ENCODE data around the gene PPP1R37.

The PPP1R37 gene

DNA sequence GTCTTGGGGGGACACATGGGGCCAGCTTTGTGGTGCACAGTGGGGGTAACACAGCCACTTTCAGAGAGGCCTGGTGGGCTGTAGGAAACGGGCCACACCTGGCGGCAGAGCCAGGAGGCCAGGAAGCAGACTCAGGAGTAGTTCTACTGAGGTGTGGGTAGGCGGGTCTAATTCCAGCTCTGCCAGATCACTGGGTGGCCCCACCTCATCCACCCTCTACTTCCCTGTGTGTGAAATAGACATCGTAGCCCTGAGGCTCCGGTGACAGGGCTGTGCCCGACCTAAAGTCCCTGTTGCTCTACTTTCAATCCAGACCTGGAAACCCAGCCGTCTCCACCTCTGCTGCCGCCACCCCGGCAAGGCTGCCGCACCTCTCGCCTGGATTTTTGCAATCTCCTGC, 63.8 kb downstream of the PPP1R37 start:
- POLR2A ChIA-PET = no interaction called here
- no peak overlapping the region for H3K4me3 ChIP-seq (ENCODE audit: low read depth, low read length)
- CTCF ChIA-PET = no interaction called here
- TF ChIP-seq, protein P1, sequence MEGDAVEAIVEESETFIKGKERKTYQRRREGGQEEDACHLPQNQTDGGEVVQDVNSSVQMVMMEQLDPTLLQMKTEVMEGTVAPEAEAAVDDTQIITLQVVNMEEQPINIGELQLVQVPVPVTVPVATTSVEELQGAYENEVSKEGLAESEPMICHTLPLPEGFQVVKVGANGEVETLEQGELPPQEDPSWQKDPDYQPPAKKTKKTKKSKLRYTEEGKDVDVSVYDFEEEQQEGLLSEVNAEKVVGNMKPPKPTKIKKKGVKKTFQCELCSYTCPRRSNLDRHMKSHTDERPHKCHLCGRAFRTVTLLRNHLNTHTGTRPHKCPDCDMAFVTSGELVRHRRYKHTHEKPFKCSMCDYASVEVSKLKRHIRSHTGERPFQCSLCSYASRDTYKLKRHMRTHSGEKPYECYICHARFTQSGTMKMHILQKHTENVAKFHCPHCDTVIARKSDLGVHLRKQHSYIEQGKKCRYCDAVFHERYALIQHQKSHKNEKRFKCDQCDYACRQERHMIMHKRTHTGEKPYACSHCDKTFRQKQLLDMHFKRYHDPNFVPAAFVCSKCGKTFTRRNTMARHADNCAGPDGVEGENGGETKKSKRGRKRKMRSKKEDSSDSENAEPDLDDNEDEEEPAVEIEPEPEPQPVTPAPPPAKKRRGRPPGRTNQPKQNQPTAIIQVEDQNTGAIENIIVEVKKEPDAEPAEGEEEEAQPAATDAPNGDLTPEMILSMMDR (IDR thresholded peaks at IDR 0.05; ENCODE audit: insufficient read depth, low read length, missing control alignments) = no peak
- no peak for DNase-seq (ENCODE audit: low read depth, low spot score)

- CTCF ChIA-PET = interaction anchor here (1.0 kb wide), 2 partner anchors 33 to 42 kb away, joined by 3 read pairs; no protein-coding TSS in a partner anchor
- no peak for DNase-seq (ENCODE audit: low read depth, low spot score)
- TF ChIP-seq, protein P1 (IDR thresholded peaks at IDR 0.05; ENCODE audit: insufficient read depth, low read length, missing control alignments) = no peak
- POLR2A ChIA-PET = no interaction called here
- no peak overlapping the region for H3K4me3 ChIP-seq (ENCODE audit: low read depth, low read length)
Measured at GRCh38 chr19:45158503-45159209, 65.7 kb downstream of the PPP1R37 start.

GRCh38 chr19:45159210-45159970, 66.4 kb downstream of the PPP1R37 start:
- ChIA-PET POLR2A (no interaction called here), CTCF (interaction anchor here (0.8 to 1.0 kb wide), 3 partner anchors 34 to 90 kb away, joined by 3 read pairs; no protein-coding TSS in a partner anchor)
- H3K4me3 ChIP-seq (ENCODE audit: low read depth, low read length) = no peak overlapping the region

GRCh38 chr19:45159971-45160324, 67.0 kb downstream of the PPP1R37 start:
- no peak overlapping the region for H3K4me3 ChIP-seq (ENCODE audit: low read depth, low read length)
- DNase-seq (ENCODE audit: low read depth, low spot score) = no peak
- ChIA-PET POLR2A (no interaction called here), CTCF (interaction anchor here (0.8 to 1.0 kb wide), 3 partner anchors 35 to 90 kb away, joined by 3 read pairs; no protein-coding TSS in a partner anchor)
- TF ChIP-seq, protein P1 (IDR thresholded peaks at IDR 0.05; ENCODE audit: insufficient read depth, low read length, missing control alignments) = no peak

More at GRCh38 chr19:45159210-45159970, 66.4 kb downstream of the PPP1R37 start:
- no peak for DNase-seq (ENCODE audit: low read depth, low spot score)
- TF ChIP-seq, protein P1 (IDR thresholded peaks at IDR 0.05; ENCODE audit: insufficient read depth, low read length, missing control alignments) = no peak

- POLR2A ChIA-PET = no interaction called here
- CTCF ChIA-PET = interaction anchor here (0.9 to 1.2 kb wide), 3 partner anchors 9 to 88 kb away, joined by 3 to 4 read pairs (median 3); no protein-coding TSS in a partner anchor
- TF ChIP-seq, protein P1 (IDR thresholded peaks at IDR 0.05; ENCODE audit: insufficient read depth, low read length, missing control alignments) = no peak
- no peak for DNase-seq (ENCODE audit: low read depth, low spot score)
- H3K4me3 ChIP-seq (ENCODE audit: low read depth, low read length) = no peak within 1 kb of the TSS
Measured at GRCh38 chr19:45160870-45161737, 68.1 kb downstream of the PPP1R37 start, which contains the start of gene NKPD1. Gene NKPD1, minus strand, starts transcription at chr19:45160982. Its CDS starts 832 bp downstream, at chr19:45160150.
